ENCODE measurements around the gene TCERG1L. TPM values are rescaled to one million over a fixed set of nuclear protein-coding genes. Genes with fewer than 3 reads are reported as not detected.
A peak's percentile ranks its signal among the peaks of the same experiment; 100 is the strongest.

TCERG1L gene
- total RNA-seq, 4 donors from 2014 or later: 0.12 TPM; not detected in 3

- ATAC-seq: no peak
These were observed 1.9 kb upstream of the TCERG1L start for GRCh38 chr10:131313377-131313776.

GRCh38 chr10:131312478-131312836, 936 bp upstream of the TCERG1L start:
- Histone ChIP-seq H3K27ac (no peak overlapping the region), H3K4me1 (peaks cover 0 to 24% (median 4%) of the 10 kb centered on the region in 3 donors), H3K36me3 (no peaks in the 10 kb centered on the region), H3K27me3 (peaks cover 91% of the 10 kb centered on the region), H3K4me3 (peak overlapping the region in 1 of 2 donors; percentile 39), H3K9me3 (peaks cover 0 to 5% (median 0%) of the 10 kb centered on the region in 3 donors)
- TF ChIP-seq POLR2A (IDR thresholded peaks at IDR 0.05): no peak
- TF ChIP-seq, protein P1, sequence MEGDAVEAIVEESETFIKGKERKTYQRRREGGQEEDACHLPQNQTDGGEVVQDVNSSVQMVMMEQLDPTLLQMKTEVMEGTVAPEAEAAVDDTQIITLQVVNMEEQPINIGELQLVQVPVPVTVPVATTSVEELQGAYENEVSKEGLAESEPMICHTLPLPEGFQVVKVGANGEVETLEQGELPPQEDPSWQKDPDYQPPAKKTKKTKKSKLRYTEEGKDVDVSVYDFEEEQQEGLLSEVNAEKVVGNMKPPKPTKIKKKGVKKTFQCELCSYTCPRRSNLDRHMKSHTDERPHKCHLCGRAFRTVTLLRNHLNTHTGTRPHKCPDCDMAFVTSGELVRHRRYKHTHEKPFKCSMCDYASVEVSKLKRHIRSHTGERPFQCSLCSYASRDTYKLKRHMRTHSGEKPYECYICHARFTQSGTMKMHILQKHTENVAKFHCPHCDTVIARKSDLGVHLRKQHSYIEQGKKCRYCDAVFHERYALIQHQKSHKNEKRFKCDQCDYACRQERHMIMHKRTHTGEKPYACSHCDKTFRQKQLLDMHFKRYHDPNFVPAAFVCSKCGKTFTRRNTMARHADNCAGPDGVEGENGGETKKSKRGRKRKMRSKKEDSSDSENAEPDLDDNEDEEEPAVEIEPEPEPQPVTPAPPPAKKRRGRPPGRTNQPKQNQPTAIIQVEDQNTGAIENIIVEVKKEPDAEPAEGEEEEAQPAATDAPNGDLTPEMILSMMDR (IDR thresholded peaks at IDR 0.05): peak in 1 of 4 experiments; percentile 35
- no peak for ATAC-seq
- WGBS, 2 donors (ENCODE audit: low coverage in 1 of 2): 0% methylated on average over 2 of the region's 32 CpGs; no CpG with 5 or more reads in 1 of the 2 donors

More at GRCh38 chr10:131313377-131313776, 1.9 kb upstream of the TCERG1L start:
- Histone ChIP-seq H3K27ac (no peak overlapping the region), H3K4me3 (no peak overlapping the region), H3K9me3 (peaks cover 0 to 5% (median 0%) of the 10 kb centered on the region in 3 donors), H3K4me1 (peaks cover 0 to 24% (median 4%) of the 10 kb centered on the region in 3 donors), H3K36me3 (no peaks in the 10 kb centered on the region), H3K27me3 (peaks cover 91% of the 10 kb centered on the region)
- TF ChIP-seq POLR2AphosphoS5 (IDR thresholded peaks at IDR 0.05) (no peak), POLR2A (IDR thresholded peaks at IDR 0.05) (no peak), EP300 (IDR thresholded peaks at IDR 0.05) (no peak)
- TF ChIP-seq, protein P1 (IDR thresholded peaks at IDR 0.05): no peak
- 80% methylated on average over 1 of the region's 6 CpGs for WGBS, 2 donors (ENCODE audit: low coverage in 1 of 2)

DNA sequence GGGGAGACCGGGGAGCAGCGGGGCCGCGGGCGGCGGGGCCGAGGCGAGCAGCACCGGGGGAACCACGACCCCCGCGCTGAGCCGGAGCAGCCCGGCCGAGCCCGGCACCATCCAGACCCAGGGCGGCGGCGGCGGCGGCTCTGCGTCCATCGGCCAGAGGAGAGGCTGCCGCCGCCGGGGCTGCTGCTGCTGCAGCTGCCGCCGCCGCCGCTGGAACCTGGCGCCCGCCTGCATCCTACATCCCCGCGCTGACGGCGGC, 190 bp downstream of the TCERG1L start:
- Histone ChIP-seq H3K9me3 (peaks cover 0 to 5% (median 0%) of the 10 kb centered on the region in 3 donors), H3K4me1 (peaks cover 0 to 24% (median 4%) of the 10 kb centered on the region in 3 donors), H3K36me3 (no peaks in the 10 kb centered on the region), H3K27me3 (peaks cover 94% of the 10 kb centered on the region), H3K27ac (no peak overlapping the region), H3K4me3 (peak overlapping the region in 1 of 2 donors; percentile 39)
- TF ChIP-seq POLR2AphosphoS5 (IDR thresholded peaks at IDR 0.05): no peak
- TF ChIP-seq, protein P1 (IDR thresholded peaks at IDR 0.05): no peak
- no peak for ATAC-seq
- no CpG with 5 or more reads among the region's 36 CpGs for WGBS, 2 donors (ENCODE audit: low coverage in 1 of 2)

DNA sequence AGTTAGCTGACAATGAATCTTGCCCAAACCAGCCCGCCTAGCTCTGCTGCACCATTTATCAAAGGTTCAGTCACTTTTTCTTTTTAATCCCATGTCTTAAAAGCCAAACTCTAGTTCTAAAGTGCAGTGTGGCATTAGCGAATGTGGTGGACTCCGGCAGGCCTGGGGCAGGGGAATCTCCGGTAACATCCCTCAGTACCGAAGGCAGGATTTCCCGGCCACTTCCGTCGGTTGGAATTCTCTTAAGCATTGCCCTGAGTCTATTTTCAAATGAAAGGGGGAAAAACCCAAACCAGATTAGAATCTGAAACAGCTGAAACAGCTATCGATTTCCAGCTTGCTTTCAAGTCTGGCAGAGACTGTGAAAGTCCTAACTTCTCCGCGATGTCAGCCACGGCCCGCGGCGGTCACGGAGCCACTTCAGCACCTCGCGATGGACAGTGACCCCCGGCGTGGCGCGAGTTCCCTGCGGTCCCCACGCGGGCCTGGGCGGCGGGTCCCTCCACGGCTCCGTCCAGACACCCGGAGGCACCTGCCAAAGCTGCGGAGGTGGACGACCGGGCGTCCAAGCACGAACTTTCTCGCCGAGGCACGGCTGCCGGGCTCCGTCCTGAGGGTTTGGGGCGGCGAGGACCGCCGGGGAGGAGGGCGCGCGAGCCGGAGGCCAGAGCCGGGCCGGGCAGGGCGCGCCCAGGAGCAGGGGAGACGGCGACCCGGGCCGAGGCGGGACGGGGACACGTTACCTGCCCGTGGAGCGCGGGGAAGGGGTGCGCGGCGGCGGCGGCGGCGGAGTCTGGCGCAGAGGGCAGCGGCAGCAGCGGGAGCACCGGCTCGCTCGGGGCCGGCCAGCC, 745 bp downstream of the TCERG1L start:
- Histone ChIP-seq H3K4me3 (peak overlapping the region in 1 of 2 donors; percentile 39), H3K9me3 (peaks cover 0 to 5% (median 0%) of the 10 kb centered on the region in 3 donors), H3K27ac (no peak overlapping the region), H3K27me3 (peaks cover 94% of the 10 kb centered on the region), H3K4me1 (peaks cover 0 to 24% (median 4%) of the 10 kb centered on the region in 3 donors), H3K36me3 (no peaks in the 10 kb centered on the region)
- ATAC-seq: no peak
- TF ChIP-seq EP300 (IDR thresholded peaks at IDR 0.05): no peak
- TF ChIP-seq, protein P1 (IDR thresholded peaks at IDR 0.05): no peak
- no peak for TF ChIP-seq POLR2AphosphoS5 (IDR thresholded peaks at IDR 0.05)
- no peak for TF ChIP-seq POLR2A (IDR thresholded peaks at IDR 0.05)
- 0 to 7% methylated on average over 1 to 10 of the region's 76 CpGs for WGBS, 2 donors (ENCODE audit: low coverage in 1 of 2)

DNA sequence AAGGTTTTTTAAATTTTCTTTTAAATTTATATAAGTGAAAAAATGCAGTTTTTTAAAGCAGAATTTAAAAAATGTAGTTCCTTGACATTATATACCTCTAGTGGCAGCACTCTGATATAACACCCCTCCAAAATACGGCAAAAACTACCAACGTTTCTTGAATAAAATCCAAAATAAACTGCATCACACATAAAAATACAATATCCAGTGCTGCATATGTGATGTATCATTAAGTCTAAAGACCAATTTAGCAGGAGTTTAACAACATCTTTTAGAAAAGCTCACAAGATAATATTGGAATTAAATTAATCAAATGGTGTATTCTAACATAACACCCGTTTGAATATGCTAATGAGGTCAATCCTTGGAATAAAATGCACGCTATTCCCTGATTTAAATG, 1.4 kb downstream of the TCERG1L start:
- Histone ChIP-seq H3K4me3 (no peak overlapping the region), H3K9me3 (peaks cover 0 to 5% (median 0%) of the 10 kb centered on the region in 3 donors), H3K27ac (no peak overlapping the region), H3K27me3 (peaks cover 96% of the 10 kb centered on the region), H3K36me3 (no peaks in the 10 kb centered on the region), H3K4me1 (peaks cover 0 to 24% (median 4%) of the 10 kb centered on the region in 3 donors)
- TF ChIP-seq EP300 (IDR thresholded peaks at IDR 0.05) (no peak), POLR2A (IDR thresholded peaks at IDR 0.05) (no peak), POLR2AphosphoS5 (IDR thresholded peaks at IDR 0.05) (no peak)
- TF ChIP-seq, protein P1 (IDR thresholded peaks at IDR 0.05): no peak
- no peak for ATAC-seq
- WGBS, 2 donors (ENCODE audit: low coverage in 1 of 2): 8 to 13% methylated on average over 4 of the region's 4 CpGs

All from gastroesophageal sphincter (tissue), 4 donors.